GM12878 (cell line): ENCODE data around the gene DCAF8. TPM values are rescaled to one million over a fixed set of nuclear protein-coding genes. Genes with fewer than 3 reads are reported as not detected.

Experiments used
- ATAC-seq: fragments of 200-7000 bp; cut with Tn5 transposase; 3 replicates; pipeline ENCODE4 v1.9.1; 2020; ENCODE audit warnings: mild to moderate bottlenecking, moderate library complexity
- BruUV-seq: library from RNA; stranded (reverse); fragments of 400-500 nt; replicated peaks from 2 replicates; lab custom pipeline; 2021; lab: Mats Ljungman, UMichigan
- CTCF ChIA-PET: fragments of 300-600 bp; sonication (Branson Sonifier 250); formaldehyde crosslinking; extraction: SDS; loops from one replicate; lab custom pipeline; 2021; ENCODE audit warnings: inconsistent platforms; lab: Yijun Ruan, JAX
- POLR2A ChIA-PET: fragments of 350-600 bp; formaldehyde crosslinking; extraction: SDS; loops from one replicate; lab custom pipeline; 2021; ENCODE audit warnings: inconsistent platforms; lab: Charles Lee
- RAD21 ChIA-PET: fragments of 300-600 bp; sonication (Branson Sonifier 250); formaldehyde crosslinking; loops from one replicate; lab custom pipeline; 2023; ENCODE audit warnings: antibody characterized with exemption; ENCODE audit not compliant: unreplicated experiment; lab: Charles Lee
- SMC1A ChIA-PET: fragments of 300-600 bp; sonication (Branson Sonifier 250); formaldehyde crosslinking; loops from one replicate; lab custom pipeline; 2023; ENCODE audit not compliant: unreplicated experiment, uncharacterized antibody; lab: Charles Lee
- DNase-seq: peaks from one replicate; pipeline ENCODE4 v3.0.0-alpha.2; 2011; ENCODE audit warnings: low read depth, low spot score
- FAIRE-seq: peaks from 3 replicates; lab custom pipeline; 2011; peaks lifted over from hg19 to GRCh38; lab: Jason Lieb, UNC
- H2AFZ ChIP-seq: 2 replicates; pipeline ENCODE4 v1.6.0; 2011; ENCODE audit warnings: low read depth, low read length, control low read depth; ENCODE audit not compliant: control insufficient read depth
- H3K27ac ChIP-seq: 2 replicates; pipeline ENCODE4 v1.5.1; 2011; ENCODE audit warnings: control low read depth; ENCODE audit not compliant: control insufficient read depth, insufficient read depth
- H3K27me3 ChIP-seq, 2 experiments: replicated peaks in 1 of 2; 2 replicates each; pipeline versions ENCODE4 v1.6.0 to v1.6.1; 2011; ENCODE audit warnings: low read length in 1 of 2; ENCODE audit not compliant: control insufficient read depth in 2 of 2, insufficient read depth in 2 of 2
- H3K36me3 ChIP-seq, 2 experiments: 2 replicates each; pipeline ENCODE4 v1.5.1; 2011; ENCODE audit warnings: low read length in 1 of 2; ENCODE audit not compliant: control insufficient read depth in 2 of 2, insufficient read depth in 2 of 2
- H3K4me1 ChIP-seq: 2 replicates; pipeline ENCODE4 v1.6.1; 2011; ENCODE audit warnings: mild to moderate bottlenecking, low read length, moderate library complexity, mixed read lengths; ENCODE audit not compliant: control insufficient read depth, insufficient read depth
- H3K4me2 ChIP-seq: 2 replicates; pipeline ENCODE4 v1.6.0; 2011; ENCODE audit warnings: control low read depth; ENCODE audit not compliant: control insufficient read depth, insufficient read depth
- H3K4me3 ChIP-seq: fragments of 200-600 bp; sonication (generic); 2 replicates; pipeline ENCODE4 v1.5.1; 2016
- H3K79me2 ChIP-seq: 2 replicates; pipeline ENCODE4 v1.6.0; 2011; ENCODE audit warnings: low read length; ENCODE audit not compliant: control insufficient read depth, insufficient read depth
- H3K9ac ChIP-seq: 2 replicates; pipeline ENCODE4 v1.8.0; 2011; ENCODE audit warnings: low read length, control low read depth, mixed read lengths; ENCODE audit not compliant: control insufficient read depth, insufficient read depth
- H3K9me3 ChIP-seq: replicated peaks from 3 replicates; pipeline ENCODE4 v1.5.1; 2011; ENCODE audit warnings: mild to moderate bottlenecking, low read length; ENCODE audit not compliant: control insufficient read depth, insufficient read depth
- H4K20me1 ChIP-seq: 2 replicates; pipeline ENCODE4 v1.6.0; 2011; ENCODE audit not compliant: control insufficient read depth, insufficient read depth
- BCL3 ChIP-seq: IDR thresholded peaks from 2 replicates; pipeline ENCODE4 v1.6.1; 2011; ENCODE audit warnings: borderline replicate concordance, low read depth, mild to moderate bottlenecking, moderate library complexity, low read length; ENCODE audit not compliant: insufficient read depth, poor library complexity, severe bottlenecking
- CHD1 ChIP-seq: IDR thresholded peaks from 2 replicates; pipeline ENCODE4 v1.6.1; 2012; ENCODE audit warnings: low read depth, low read length, improper control_type of control experiment
- MYC ChIP-seq: IDR thresholded peaks from 2 replicates; pipeline ENCODE4 v1.6.1; 2011; ENCODE audit warnings: mild to moderate bottlenecking, low read length, moderate library complexity, inconsistent platforms; ENCODE audit not compliant: insufficient read depth, insufficient replicate concordance, insufficient read length, severe bottlenecking
- RBBP5 ChIP-seq: fragments of 200-600 bp; sonication (generic); conservative IDR thresholded peaks from 2 replicates; pipeline ENCODE4 v1.6.1; 2016
- YBX1 ChIP-seq: fragments of 450-650 bp; IDR thresholded peaks from 2 replicates; pipeline ENCODE4 v1.6.1; 2016; ENCODE audit warnings: antibody characterized with exemption
- WGBS: methylation state at CpG from one replicate; pipeline ENCODE4 v1.1.6; 2016; ENCODE audit warnings: low lambda C conversion rate; ENCODE audit not compliant: insufficient replicate concordance, insufficient coverage; ENCODE audit errors: missing lambda C conversion rate; 5-methylcytosine and 5-hydroxymethylcytosine counted together
- in situ Hi-C: fragments of 300-500 bp; cut with MboI; formaldehyde crosslinking; loops from 9 replicates; pipeline ENCODE4 v1.14.3; 2018; ENCODE audit warnings: mixed read lengths
- intact Hi-C: fragments of 100-400 bp; cut with micrococcal nuclease; formaldehyde crosslinking; loops from one replicate; pipeline ENCODE4 v1.14.2; 2022; ENCODE audit not compliant: unreplicated experiment
- polyA plus RNA-seq, 11 experiments: library from polyadenylated mRNA; depleted of rRNA in 4 of 11; unstranded in 6 of 11; stranded (reverse) in 5 of 11; fragments of >200 nt; fragmentation: Nextera tagmentation in 4 of 11; fragmentation: Illumina TruSeq in 1 of 11; extraction: Ambion mirVana in 4 of 11; extraction: Trizol in 1 of 11; gene quantifications; 1 replicate in 1 of 11; 2 replicates in 10 of 11; pipeline versions ENCODE4 v1.2.1 to v1.2.3, GENCODE V29; 2011 to 2016; ENCODE audit warnings: inconsistent platforms in 2 of 11, missing spikeins in 2 of 11, low read depth in 1 of 11
- total RNA-seq, 4 experiments: library from RNA; depleted of rRNA in 3 of 4; stranded (reverse); fragments of >200 nt in 3 of 4; fragmentation: Illumina TruSeq in 1 of 4; extraction: Trizol in 1 of 4; gene quantifications; 2 replicates each; pipeline versions ENCODE4 v1.2.1 to v1.2.3, GENCODE V29; 2013 to 2021

DCAF8 gene
- total and polyA plus RNA-seq, 10 of the 15 experiments (the other 5 are each of a cell fraction or from before 2014, with no cell fraction given), result 10.4 to 152 (median 84.6) TPM

DNA sequence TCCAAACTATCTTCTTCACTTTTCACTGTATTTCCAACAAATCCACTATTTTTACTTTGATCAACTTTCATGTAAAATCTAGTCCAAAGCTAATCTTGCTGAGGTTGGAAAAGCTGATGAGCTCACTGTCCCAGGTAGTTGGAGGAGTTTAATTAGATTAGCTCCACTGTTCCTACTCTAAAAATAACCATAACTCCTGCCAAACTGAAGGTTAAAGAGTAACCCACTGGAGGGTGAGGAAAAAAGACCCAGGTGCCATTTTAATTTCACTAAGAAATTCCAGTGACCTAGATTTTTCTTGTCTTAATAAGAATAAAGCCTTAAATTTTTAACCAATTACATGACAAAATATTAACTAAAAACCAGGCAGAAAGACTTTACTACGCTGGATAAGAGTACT is 15.3 kb downstream of the DCAF8 start (continued):
- no peak for TF ChIP-seq RBBP5
- TF ChIP-seq YBX1, result no peak
- TF ChIP-seq CHD1, result no peak

DNA sequence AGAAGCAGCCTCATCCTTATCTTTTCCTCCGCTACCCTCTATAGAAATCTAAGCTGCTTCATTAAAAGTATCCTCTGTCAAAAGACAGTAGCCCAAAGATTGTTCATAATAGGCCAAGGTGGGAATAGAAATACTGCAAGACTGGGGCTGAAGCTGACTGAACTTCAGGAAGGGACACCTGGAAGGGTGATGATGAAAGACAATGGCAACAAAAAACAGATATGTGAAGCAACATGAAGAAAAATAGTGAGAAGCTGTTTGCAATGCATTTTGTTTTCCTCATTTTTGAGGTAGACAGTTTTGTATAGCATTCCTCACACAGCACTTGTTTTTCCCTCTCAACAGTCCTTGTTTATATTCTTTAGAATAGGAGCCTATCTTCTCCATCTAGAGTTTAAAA is 16.9 kb downstream of the DCAF8 start:
- ChIA-PET SMC1A (interaction anchor here (0.7 to 4.7 kb wide), 8 partner anchors 9 to 143 kb away, joined by 3 to 24 read pairs (median 7); no protein-coding TSS in a partner anchor), POLR2A (interaction anchor here (1.0 to 1.3 kb wide), 3 partner anchors 15 to 42 kb away, joined by 3 to 4 read pairs (median 3); no protein-coding TSS in a partner anchor), CTCF (interaction anchor here (0.6 to 7.4 kb wide), 9 partner anchors 11 to 159 kb away, joined by 3 to 43 read pairs (median 4); no protein-coding TSS in a partner anchor), RAD21 (interaction anchor here (0.9 to 1.0 kb wide), 2 partner anchors 46 to 52 kb away, joined by 3 read pairs; no protein-coding TSS in a partner anchor)
- FAIRE-seq (no peak), DNase-seq (no peak), ATAC-seq (no peak)
- H3K9me3 ChIP-seq, result no peaks in the 10 kb centered on the region
- peaks cover 2% of the 10 kb centered on the region for H3K79me2 ChIP-seq
- H3K9ac ChIP-seq, result no peak overlapping the region
- intact Hi-C loops, result no loop called here
- H3K27me3 ChIP-seq, result no peaks in the 10 kb centered on the region
- no peak overlapping the region for H2AFZ ChIP-seq
- no peak overlapping the region for H3K27ac ChIP-seq
- H3K4me3 ChIP-seq, result no peak overlapping the region
- no peak overlapping the region for H3K4me2 ChIP-seq
- WGBS, result 100% methylated on average over 1 of the region's 1 CpG
- H4K20me1 ChIP-seq, result no peaks in the 10 kb centered on the region
- TF ChIP-seq BCL3 (no peak), MYC (no peak)
- no TSS peak for BruUV-seq
- in situ Hi-C loops, result no loop called here
- H3K4me1 ChIP-seq, result no peaks in the 10 kb centered on the region
- peaks cover 0 to 4% of the 10 kb centered on the region in 2 experiments; a peak in 3 of 4 replicates for H3K36me3 ChIP-seq
